B cell (primary cell): ENCODE data around the gene H1-8. TPM values are rescaled to one million over a fixed set of nuclear protein-coding genes. Genes with fewer than 3 reads are reported as not detected.
A peak's percentile ranks its signal among the peaks of the same experiment; 100 is the strongest.

Experiments used
- ATAC-seq: fragments of 200-7000 bp; cut with Tn5 transposase; one replicate; pipeline ENCODE4 v1.10.0; 2021; ENCODE audit warnings: low read depth, mild to moderate bottlenecking, moderate number of reproducible peaks, moderate library complexity
- CTCF ChIA-PET: fragments of 350-600 bp; sonication (Branson Sonifier 250); formaldehyde crosslinking; loops from one replicate; lab custom pipeline; 2021; ENCODE audit warnings: antibody characterized with exemption, inconsistent platforms; lab: Charles Lee
- POLR2A ChIA-PET: fragments of 350-600 bp; sonication (Branson Sonifier 250); formaldehyde crosslinking; loops from one replicate; lab custom pipeline; 2021; ENCODE audit warnings: antibody characterized with exemption; lab: Charles Lee
- DNase-seq: peaks from one replicate; pipeline ENCODE4 v3.0.0; 2013
- H2AFZ ChIP-seq: 2 replicates; pipeline ENCODE4 v1.6.1; 2012; ENCODE audit warnings: mild to moderate bottlenecking, low read depth, low read length; ENCODE audit not compliant: insufficient read depth, poor library complexity, severe bottlenecking
- H3K27ac ChIP-seq, 2 donors: 1 replicate in 1 of 2; 2 replicates in 1 of 2; pipeline ENCODE4 v1.5.1; 2012 to 2013; ENCODE audit warnings: low read length in 2 of 2, mild to moderate bottlenecking in 2 of 2, moderate library complexity in 1 of 2
- H3K27me3 ChIP-seq, 4 experiments: fragments of 200-600 bp in 1 of 4; sonication (generic) in 1 of 4; replicated peaks in 1 of 4; 1 replicate in 2 of 4; 2 replicates in 2 of 4; pipeline versions ENCODE4 v1.6.1 to v1.7.0; 2013 to 2016; ENCODE audit warnings: low read length in 3 of 4, mild to moderate bottlenecking in 2 of 4, mixed read lengths in 1 of 4, moderate library complexity in 1 of 4; ENCODE audit not compliant: insufficient read depth in 4 of 4, control insufficient read depth in 3 of 4; ENCODE audit errors: control extremely low read depth in 1 of 4
- H3K36me3 ChIP-seq, 2 experiments: replicated peaks in 1 of 2; 1 replicate in 1 of 2; 2 replicates in 1 of 2; pipeline versions ENCODE4 v1.6.1 to v1.7.1; 2013; ENCODE audit warnings: low read length in 1 of 2; ENCODE audit not compliant: insufficient read depth in 2 of 2, control insufficient read depth in 1 of 2; ENCODE audit errors: control extremely low read depth in 1 of 2, extremely low read depth in 1 of 2
- H3K4me1 ChIP-seq, 2 donors: fragments of 200-600 bp in 1 of 2; sonication (generic) in 1 of 2; 1 replicate in 1 of 2; 2 replicates in 1 of 2; pipeline versions ENCODE4 v1.5.1 to v1.6.1; 2013 to 2017; ENCODE audit warnings: low read length in 2 of 2; ENCODE audit not compliant: control insufficient read depth in 2 of 2, insufficient read depth in 2 of 2
- H3K4me2 ChIP-seq: replicated peaks from 2 replicates; pipeline ENCODE3; 2012; ENCODE audit warnings: mild to moderate bottlenecking, low read depth, low read length; ENCODE audit not compliant: poor library complexity, severe bottlenecking
- H3K4me3 ChIP-seq, 5 experiments: fragments of 200-600 bp in 1 of 5; sonication (generic) in 1 of 5; 1 replicate in 3 of 5; 2 replicates in 2 of 5; pipeline versions ENCODE4 v1.5.1 to v1.7.0; 2011 to 2016; ENCODE audit warnings: low read length in 4 of 5, mild to moderate bottlenecking in 4 of 5, low read depth in 2 of 5, control low read depth in 1 of 5, moderate library complexity in 1 of 5; ENCODE audit not compliant: insufficient read depth in 1 of 5; ENCODE audit errors: control extremely low read depth in 1 of 5, extremely low read depth in 1 of 5
- H3K79me2 ChIP-seq: fragments of 200-600 bp; sonication (generic); one replicate; pipeline ENCODE4 v1.6.0; 2016; ENCODE audit warnings: low read length; ENCODE audit not compliant: control insufficient read depth, insufficient read depth
- H3K9ac ChIP-seq: fragments of 200-600 bp; sonication (generic); 2 replicates; pipeline ENCODE4 v1.6.1; 2017; ENCODE audit warnings: mild to moderate bottlenecking, low read length, moderate library complexity
- H3K9me3 ChIP-seq, 3 donors: one replicate each; pipeline versions ENCODE4 v1.6.1 to v1.7.1; 2013; ENCODE audit warnings: low read length in 2 of 3; ENCODE audit not compliant: control insufficient read depth in 2 of 3, insufficient read depth in 1 of 3; ENCODE audit errors: control extremely low read depth in 1 of 3
- H4K20me1 ChIP-seq: 2 replicates; pipeline ENCODE4 v1.6.0; 2012; ENCODE audit warnings: mild to moderate bottlenecking, low read length; ENCODE audit not compliant: insufficient read depth, control insufficient read depth, poor library complexity, severe bottlenecking
- H3K27ac Mint-ChIP-seq: one replicate; pipeline ENCODE4 v1.8.0; 2021; ENCODE audit warnings: mixed read lengths
- H3K27me3 Mint-ChIP-seq: one replicate; pipeline ENCODE4 v1.8.0; 2021; ENCODE audit warnings: mixed read lengths
- H3K4me1 Mint-ChIP-seq: one replicate; pipeline ENCODE4 v1.8.0; 2021; ENCODE audit warnings: mixed read lengths
- H3K4me3 Mint-ChIP-seq: one replicate; pipeline ENCODE4 v1.8.0; 2021; ENCODE audit warnings: mixed read lengths
- H3K9me3 Mint-ChIP-seq: one replicate; pipeline ENCODE4 v1.8.0; 2022; ENCODE audit warnings: mixed read lengths; ENCODE audit not compliant: insufficient read depth
- CTCF ChIP-seq: fragments of 200-600 bp; IDR thresholded peaks from one replicate; pipeline ENCODE4 v1.8.0; 2022; ENCODE audit warnings: antibody characterized with exemption, mild to moderate bottlenecking
- EZH2 ChIP-seq: IDR thresholded peaks from 2 replicates; pipeline ENCODE4 v1.6.1; 2012; ENCODE audit warnings: borderline replicate concordance, low read depth, mild to moderate bottlenecking, moderate library complexity, low read length; ENCODE audit not compliant: insufficient read depth, poor library complexity, severe bottlenecking
- WGBS: methylation state at CpG from one replicate; pipeline ENCODE4 v1.1.5; 2013; ENCODE audit warnings: missing lambda C conversion rate; ENCODE audit not compliant: insufficient coverage; 5-methylcytosine and 5-hydroxymethylcytosine counted together
- intact Hi-C: fragments of 100-400 bp; cut with micrococcal nuclease; formaldehyde crosslinking; loops from one replicate; pipeline ENCODE4 v1.10.0; 2022
- polyA plus RNA-seq: library from polyadenylated mRNA; depleted of rRNA; stranded (reverse); fragments of >200 nt; gene quantifications from 2 replicates; pipeline ENCODE4 v1.2.3, GENCODE V29; 2012
- total RNA-seq, 2 donors: library from RNA; stranded (reverse); fragments of 120-200 nt in 1 of 2; gene quantifications; 1 replicate in 1 of 2; 2 replicates in 1 of 2; pipeline versions ENCODE4 v1.2.3 to v1.2.4, GENCODE V29; 2013 to 2022

Gene H1-8
- total and polyA plus RNA-seq, 2 donors (not counting 1 experiment from before 2014, with no cell fraction given), result not detected

GRCh38 chr3:129591932-129592331, 49.0 kb downstream of the H1-8 start:
- Histone ChIP-seq H3K79me2 (no peaks in the 10 kb centered on the region), H3K27me3 (peaks cover 0 to 33% (median 12%) of the 10 kb centered on the region in 4 experiments), H4K20me1 (no peaks in the 10 kb centered on the region), H3K9me3 (peaks cover 0 to 10% (median 0%) of the 10 kb centered on the region in 3 donors), H3K4me3 (no peak overlapping the region), H3K9ac (no peak overlapping the region), H3K4me1 (peaks cover 19 to 24% of the 10 kb centered on the region in 2 donors), H2AFZ (no peak overlapping the region), H3K4me2 (no peak overlapping the region), H3K36me3 (no peaks in the 10 kb centered on the region), H3K27ac (no peak overlapping the region)
- ATAC-seq (no peak), DNase-seq (no peak)
- H3K9me3 Mint-ChIP-seq, result no peaks in the 10 kb centered on the region
- ChIA-PET POLR2A (interaction anchor here (0.6 to 3.3 kb wide), 2 partner anchors 15 to 471 kb away, joined by 3 to 17 read pairs; no protein-coding TSS in a partner anchor), CTCF (interaction anchor here (3.3 kb wide), 1 partner anchor 14 kb away, joined by 11 read pairs; no protein-coding TSS in a partner anchor)
- H3K4me1 Mint-ChIP-seq, result peaks cover 23% of the 10 kb centered on the region
- no peak for TF ChIP-seq CTCF
- TF ChIP-seq EZH2, result no peak
- peak overlapping the region; percentile 65 for H3K27ac Mint-ChIP-seq
- peaks cover 24% of the 10 kb centered on the region for H3K27me3 Mint-ChIP-seq
- intact Hi-C loops, result no loop called here
- 78% methylated on average over 5 of the region's 8 CpGs for WGBS
- H3K4me3 Mint-ChIP-seq, result peak overlapping the region; percentile 7

DNA sequence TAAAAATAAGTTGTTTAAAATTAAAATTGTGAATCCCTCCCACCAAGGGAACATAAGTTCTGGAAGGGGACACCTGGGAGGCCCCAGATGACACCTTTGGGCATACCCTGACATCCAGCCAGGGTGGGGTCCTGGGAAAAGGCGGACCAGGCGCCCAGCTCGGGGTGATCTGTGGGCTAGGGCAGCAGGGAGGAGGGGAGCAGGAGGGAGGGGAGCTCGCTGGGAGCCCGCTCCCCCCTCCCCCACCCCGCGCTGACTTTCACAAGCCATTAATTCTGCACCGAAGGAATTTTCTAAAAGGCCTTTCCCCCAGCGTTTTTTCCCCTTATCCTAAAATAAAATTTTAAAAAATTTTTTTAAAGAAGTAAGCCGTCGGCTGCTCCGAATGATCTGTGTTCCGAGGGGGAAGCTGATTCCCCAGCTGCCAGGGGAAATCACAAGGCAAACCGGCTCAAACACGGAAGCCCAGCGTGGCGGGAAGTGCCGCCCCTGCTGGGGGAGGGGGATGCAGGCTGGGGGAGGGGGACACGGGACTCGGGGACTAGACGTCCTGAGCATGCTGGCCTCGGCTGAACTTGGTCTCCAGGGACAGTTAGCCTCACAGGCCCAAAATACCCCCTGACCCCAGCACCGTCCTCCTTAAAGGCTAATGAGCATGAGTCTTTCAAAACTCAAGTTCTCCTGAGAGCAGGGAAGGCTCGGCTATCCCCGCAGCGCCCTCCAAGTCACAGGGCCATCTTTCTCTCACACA, 49.6 kb downstream of the H1-8 start:
- no peaks in the 10 kb centered on the region for H3K9me3 Mint-ChIP-seq
- Histone ChIP-seq H3K79me2 (no peaks in the 10 kb centered on the region), H3K36me3 (no peaks in the 10 kb centered on the region), H3K27me3 (peaks cover 0 to 33% (median 12%) of the 10 kb centered on the region in 4 experiments), H3K27ac (no peak overlapping the region), H3K4me3 (peak overlapping the region in 2 of 5 experiments; percentile 9 to 36), H4K20me1 (no peaks in the 10 kb centered on the region), H3K4me1 (peaks cover 19 to 24% of the 10 kb centered on the region in 2 donors), H2AFZ (peak overlapping the region; percentile 28), H3K9ac (peak overlapping the region; percentile 35), H3K9me3 (peaks cover 0 to 10% (median 0%) of the 10 kb centered on the region in 3 donors), H3K4me2 (peak overlapping the region; percentile 60)
- H3K27me3 Mint-ChIP-seq, result peaks cover 24% of the 10 kb centered on the region
- H3K27ac Mint-ChIP-seq, result no peak overlapping the region
- intact Hi-C loops, result no loop called here
- DNase-seq (no peak), ATAC-seq (no peak)
- ChIA-PET CTCF (interaction anchor here (1.4 to 3.3 kb wide), 4 partner anchors 10 to 102 kb away, joined by 3 to 12 read pairs (median 9); no protein-coding TSS in a partner anchor), POLR2A (interaction anchor here (0.6 to 3.3 kb wide), 4 partner anchors 13 to 1635 kb away, joined by 3 to 17 read pairs (median 5); partner anchors contain the start of gene PLXND1)
- 12% methylated on average over 12 of the region's 26 CpGs for WGBS
- no peak for TF ChIP-seq CTCF
- no peak for TF ChIP-seq EZH2
- H3K4me3 Mint-ChIP-seq, result peak overlapping the region; percentile 29
- H3K4me1 Mint-ChIP-seq, result peaks cover 23% of the 10 kb centered on the region
